Stimulated activated CD4-positive, alpha-beta T cell treated with anti-CD3 and anti-CD28 coated beads, Interleukin-12 subunit alpha, Interleukin-12 subunit beta, amount 100 ng/mL, for 48 hours (primary cell): ENCODE results near the gene CMKLR1.

Experiments
- DNase-seq, 3 donors: peaks; one replicate each; pipeline ENCODE4 v3.0.0-alpha.2; 2020; ENCODE audit warnings: low read depth in 2 of 3, low spot score in 1 of 3

CMKLR1 gene

DNA sequence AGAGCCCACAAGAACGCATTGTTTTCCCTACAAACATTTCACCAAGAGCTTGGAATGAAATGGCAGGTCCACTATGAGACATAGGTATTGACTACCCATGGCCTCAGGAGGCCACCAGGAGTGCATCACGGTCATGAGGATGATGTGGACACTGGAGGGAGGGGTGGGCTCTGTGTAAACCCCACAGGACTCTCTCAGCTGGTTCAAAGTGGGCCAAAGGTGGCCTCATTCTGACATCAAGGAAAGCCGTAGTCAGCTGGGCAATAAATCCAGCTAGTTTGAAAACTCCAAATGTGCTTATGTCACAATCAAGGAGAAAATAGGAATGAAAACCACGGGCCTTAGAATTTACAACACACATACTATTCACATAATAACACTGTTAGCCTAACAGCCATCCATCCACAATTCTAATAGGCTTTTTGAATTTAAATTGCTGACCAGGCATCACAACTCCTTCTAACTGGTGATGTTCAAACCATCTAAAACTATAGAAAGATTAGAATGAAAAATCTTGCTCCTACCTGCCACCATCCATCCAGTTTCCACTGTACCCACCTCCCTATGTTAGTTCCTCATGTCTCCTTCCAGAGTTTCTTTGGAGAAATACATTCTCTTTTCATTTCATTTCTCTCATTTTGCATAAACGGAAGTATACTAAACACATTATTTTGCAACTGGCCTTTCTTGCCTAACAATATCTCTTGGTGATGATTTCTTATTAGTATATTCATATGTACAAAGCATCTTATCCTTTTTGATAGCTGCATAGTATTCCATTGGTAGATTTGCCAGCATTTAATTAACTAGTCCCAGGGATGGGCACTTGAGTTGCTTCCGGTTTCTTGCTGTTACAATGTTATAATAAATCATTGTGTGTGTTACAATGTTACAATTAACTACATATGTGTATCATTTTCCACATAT lies 21.5 kb downstream of the CMKLR1 start:
- no peak for DNase-seq

DNA sequence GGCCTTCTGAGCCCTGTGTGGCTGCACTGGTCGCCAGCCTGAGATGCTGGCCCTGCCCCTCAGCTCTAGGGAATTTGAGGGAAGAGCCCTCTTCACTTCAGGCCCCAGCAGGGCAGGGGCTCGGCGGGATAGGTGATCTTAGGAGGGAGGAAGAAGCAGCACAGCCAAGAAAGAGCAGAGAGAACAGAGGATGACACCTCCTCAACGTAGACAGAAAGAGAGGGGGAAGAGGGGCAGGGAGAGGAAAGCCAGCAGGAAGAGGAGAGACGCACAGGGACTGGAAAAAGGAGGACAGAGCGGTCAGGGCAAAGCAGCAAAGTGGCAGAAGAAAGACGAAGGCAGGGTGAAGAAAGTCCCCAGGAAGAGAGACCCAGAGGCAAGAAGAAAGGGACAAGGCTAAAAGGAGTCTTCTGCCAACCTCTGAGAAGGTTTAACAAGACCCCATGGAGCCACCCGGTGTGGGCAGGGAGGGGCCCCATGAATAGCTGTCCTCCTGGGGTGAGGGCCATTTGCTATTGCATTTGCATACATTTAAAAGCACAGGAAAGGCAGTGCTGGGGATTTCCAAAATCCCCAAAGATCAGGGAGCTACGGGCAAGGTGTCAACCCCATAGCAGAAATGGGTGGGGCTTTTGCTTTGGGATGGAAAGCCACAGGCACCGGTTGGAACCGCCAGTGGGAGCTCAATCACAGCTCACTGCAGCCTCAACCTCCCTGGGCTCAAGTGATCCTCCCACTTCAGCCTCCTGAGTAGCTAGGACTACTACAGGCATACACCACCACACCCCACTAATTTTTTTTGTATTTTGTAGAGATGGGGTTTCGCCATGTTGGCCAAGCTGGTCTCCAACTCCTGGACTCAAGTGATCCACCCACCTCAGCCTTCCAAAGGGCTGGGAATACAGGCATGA lies 22.7 kb downstream of the CMKLR1 start:
- DNase-seq = no peak

GRCh38 chr12:108315486-108316105 lies 23.5 kb downstream of the CMKLR1 start:
- DNase-seq = no peak

GRCh38 chr12:108313606-108314351 lies 25.3 kb downstream of the CMKLR1 start:
- DNase-seq = no peak

DNA sequence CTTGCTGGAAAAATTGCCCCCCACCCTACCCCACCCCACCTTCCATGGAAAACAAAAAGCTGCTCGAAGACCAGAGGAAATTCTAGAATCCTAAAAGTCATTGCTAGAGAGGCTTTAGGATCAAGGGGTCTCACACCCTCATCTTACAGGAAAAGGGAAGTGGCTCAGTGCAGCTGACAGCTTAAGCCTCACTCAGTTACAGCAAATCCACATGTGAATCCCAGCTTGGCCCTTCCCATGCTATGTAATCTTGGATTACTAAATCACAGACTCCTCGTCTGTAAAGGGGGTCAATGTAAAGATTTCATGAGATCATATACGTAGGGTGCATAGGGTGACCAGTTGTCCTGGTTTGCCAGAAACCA lies 25.9 kb downstream of the CMKLR1 start:
- DNase-seq = no peak

- no peak for DNase-seq
Observed at GRCh38 chr12:108312693-108313189, 26.4 kb downstream of the CMKLR1 start.

- no peak for DNase-seq
Observed at GRCh38 chr12:108312073-108312659, 26.9 kb downstream of the CMKLR1 start.

DNA sequence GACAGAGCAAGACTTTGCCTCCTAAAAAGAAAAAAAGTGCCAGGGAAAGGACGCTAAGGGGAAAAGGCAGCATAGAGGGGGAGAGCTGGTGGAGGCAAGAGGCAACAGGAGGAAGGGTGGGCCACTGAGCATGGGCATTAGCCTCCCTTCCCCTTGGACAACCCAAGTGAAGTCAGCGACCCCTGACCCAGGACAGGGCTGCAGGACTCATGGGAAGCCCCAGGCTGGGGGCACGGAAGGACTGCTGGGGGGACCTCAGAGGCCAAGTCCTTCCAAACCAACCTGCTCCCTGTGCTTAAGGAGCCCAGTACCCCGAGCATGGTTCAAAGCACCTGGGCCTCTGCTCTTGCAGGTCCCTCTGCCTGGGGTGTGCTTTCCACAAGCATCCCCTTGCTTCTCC lies 27.5 kb downstream of the CMKLR1 start:
- no peak for DNase-seq

GRCh38 chr12:108310489-108310888 lies 28.6 kb downstream of the CMKLR1 start:
- no peak for DNase-seq

DNA sequence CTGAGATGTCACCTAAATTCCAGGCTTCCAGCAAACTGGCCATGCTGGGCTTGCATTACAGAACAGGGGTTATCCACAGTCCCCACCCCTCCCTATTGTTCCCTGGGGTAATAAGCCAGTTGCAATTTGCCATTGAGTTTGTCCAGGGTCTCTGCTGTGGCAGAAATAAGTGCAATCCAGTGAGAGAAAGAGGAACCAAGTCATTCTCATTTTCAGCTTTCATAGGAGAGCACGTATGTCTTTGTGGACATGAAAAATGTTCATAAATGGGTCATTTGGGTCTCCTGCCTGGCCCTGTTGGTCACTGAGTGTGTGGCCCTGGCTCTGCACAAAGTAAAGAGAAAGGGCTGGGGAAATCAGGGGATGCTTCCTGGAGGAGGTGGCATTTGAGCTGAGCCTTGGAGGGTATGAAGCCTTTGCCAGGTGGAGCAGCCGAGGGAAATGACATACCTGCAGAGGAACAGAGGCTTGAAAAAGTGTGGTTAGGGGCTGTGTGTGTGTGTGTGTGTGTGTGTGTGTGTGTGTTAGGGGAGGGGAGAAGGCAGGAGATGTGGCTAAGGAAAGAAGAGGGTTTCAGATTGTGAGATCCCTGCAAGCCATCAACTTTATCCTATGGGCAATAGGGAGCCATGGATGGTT lies 29.3 kb downstream of the CMKLR1 start:
- DNase-seq = no peak

DNA sequence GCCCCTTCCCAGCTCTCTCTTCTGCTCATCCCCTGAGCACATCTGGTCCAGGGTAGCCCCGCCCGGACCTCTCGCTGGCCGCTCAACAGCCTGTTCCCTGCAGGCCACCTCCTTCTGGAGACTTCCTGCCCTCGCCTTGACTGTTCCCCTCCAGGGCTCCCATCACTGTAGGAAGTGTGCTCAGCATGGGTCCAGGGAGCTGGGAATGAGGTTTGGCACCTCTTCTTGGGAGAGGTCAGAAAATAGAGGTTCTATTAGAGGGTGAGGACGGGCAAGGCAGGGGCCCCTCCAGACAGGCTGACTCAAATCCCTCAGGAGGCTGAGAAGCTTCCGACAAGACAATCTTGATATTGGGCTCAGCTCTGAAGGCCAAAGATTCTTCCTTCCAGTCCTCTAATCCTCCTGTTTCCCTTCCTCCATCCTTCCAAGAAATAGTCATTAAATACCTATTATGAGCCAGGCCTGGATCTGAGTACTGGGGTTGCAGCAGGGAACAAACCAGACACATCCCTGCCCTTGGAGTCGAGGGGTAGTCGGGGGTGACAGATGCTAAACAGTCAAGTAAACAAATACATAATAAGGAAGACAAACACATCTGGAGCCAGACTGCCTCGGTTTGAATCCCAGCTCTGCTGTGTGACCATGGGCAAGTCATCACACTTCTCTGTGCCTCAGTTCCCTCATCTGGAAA lies 30.6 kb downstream of the CMKLR1 start:
- DNase-seq = no peak

- no peak for DNase-seq
Observed at GRCh38 chr12:108307006-108307405, 32.1 kb downstream of the CMKLR1 start.

GRCh38 chr12:108306506-108306905 lies 32.6 kb downstream of the CMKLR1 start:
- no peak for DNase-seq

GRCh38 chr12:108305991-108306501 lies 33.1 kb downstream of the CMKLR1 start:
- DNase-seq = no peak

DNA sequence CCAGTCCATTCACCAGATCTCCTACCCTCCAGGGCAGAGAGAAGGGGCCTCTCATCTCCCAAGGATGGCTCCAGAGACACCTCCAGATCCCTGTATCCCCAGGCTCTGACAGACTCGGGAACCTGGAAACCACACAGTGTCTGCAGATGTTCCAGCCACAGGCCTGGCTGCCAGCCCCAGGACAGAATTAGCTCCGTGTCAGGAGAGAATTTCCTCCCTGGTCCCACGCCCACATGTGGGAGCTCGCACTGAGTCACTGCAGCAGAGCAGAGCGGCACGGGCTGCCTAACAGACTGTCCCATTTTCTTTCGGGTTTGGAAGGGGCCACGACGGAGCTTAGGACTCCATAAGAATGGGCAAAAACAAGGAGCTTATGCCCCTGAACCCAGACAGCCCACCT lies 33.6 kb downstream of the CMKLR1 start:
- peak in 2 of 3 donors; percentile 1 to 22 for DNase-seq

DNA sequence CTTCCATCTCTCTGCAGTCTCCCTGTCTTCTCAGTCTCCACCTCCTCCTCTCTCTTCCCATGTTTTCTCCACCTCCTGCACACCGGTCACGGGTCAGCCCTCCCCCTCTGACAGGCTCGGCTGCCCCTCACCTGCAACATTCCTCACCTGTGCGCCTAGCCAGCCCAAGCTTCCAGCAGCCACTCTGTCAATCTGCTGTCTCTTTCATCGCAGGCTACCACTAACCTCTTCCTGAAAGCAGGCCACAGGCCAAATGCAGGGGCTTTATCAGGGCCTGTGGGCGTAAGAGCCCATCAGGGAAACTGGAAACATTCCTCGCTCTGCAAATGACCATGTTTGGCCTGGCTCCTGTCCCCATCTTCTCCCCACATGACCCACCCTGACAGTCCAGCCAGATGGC lies 34.5 kb downstream of the CMKLR1 start:
- DNase-seq = no peak

DNA sequence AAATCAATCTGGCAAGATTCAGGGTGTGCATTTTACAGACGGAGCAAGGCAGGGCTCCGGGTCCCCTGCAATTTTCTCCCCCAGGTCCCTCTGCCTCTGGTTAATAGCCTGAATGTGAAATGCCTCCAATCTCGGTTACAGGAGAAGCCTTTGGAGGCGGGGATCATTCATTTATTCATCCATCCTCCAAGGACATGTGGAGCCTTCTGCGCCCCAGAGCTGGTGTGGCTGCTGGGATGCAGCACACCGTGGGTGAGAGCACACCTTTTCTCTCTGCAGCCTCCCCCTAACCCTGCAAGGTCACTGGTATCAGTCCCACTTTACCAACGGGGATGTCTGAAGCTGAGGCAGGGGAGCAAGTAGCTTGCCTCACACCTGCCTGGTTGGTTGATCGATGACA lies 35.4 kb downstream of the CMKLR1 start:
- DNase-seq = no peak

GRCh38 chr12:108302403-108303311 lies 36.5 kb downstream of the CMKLR1 start:
- no peak for DNase-seq
